ENCODE measurements around the gene KLB. TPM values are rescaled to one million over a fixed set of nuclear protein-coding genes. Genes with fewer than 3 reads are reported as not detected.

Gene KLB
- total RNA-seq, 2 donors from 2014 or later = not detected

Other genes with a start within 250 kb of the KLB start
- gene WDR19, start 224.4 kb upstream of the KLB start, total RNA-seq = 10 to 100 TPM; 46.6 to 66.0 TPM
- gene RFC1, start 40.6 kb upstream of the KLB start, total RNA-seq = 10 to 100 TPM; 36.2 to 38.6 TPM
- gene RPL9, start 52.0 kb downstream of the KLB start, total RNA-seq = 1,000 to 10,000 TPM; 2,526 to 3,169 TPM
- gene LIAS, start 52.1 kb downstream of the KLB start, total RNA-seq = 1 to 10 TPM; 4.7 to 9.2 TPM
- 100 to 1,000 TPM; 103 to 736 TPM for gene UGDH, start 120.5 kb downstream of the KLB start, total RNA-seq
- gene SMIM14, start 231.9 kb downstream of the KLB start, total RNA-seq = 10 to 100 TPM; 41.0 to 58.1 TPM

All from thoracic aorta (tissue), 2 donors.